ENCODE data around the gene SCYGR3. TPM values are rescaled to one million over a fixed set of nuclear protein-coding genes. Genes with fewer than 3 reads are reported as not detected.
"Not testable (repeated sequence)": the region's sequence is repeated elsewhere in the genome, so short reads cannot be mapped to it uniquely, and the experiment has no call there.

SCYGR3 gene
- total RNA-seq, 1 donor from 2014 or later, result not detected

DNA sequence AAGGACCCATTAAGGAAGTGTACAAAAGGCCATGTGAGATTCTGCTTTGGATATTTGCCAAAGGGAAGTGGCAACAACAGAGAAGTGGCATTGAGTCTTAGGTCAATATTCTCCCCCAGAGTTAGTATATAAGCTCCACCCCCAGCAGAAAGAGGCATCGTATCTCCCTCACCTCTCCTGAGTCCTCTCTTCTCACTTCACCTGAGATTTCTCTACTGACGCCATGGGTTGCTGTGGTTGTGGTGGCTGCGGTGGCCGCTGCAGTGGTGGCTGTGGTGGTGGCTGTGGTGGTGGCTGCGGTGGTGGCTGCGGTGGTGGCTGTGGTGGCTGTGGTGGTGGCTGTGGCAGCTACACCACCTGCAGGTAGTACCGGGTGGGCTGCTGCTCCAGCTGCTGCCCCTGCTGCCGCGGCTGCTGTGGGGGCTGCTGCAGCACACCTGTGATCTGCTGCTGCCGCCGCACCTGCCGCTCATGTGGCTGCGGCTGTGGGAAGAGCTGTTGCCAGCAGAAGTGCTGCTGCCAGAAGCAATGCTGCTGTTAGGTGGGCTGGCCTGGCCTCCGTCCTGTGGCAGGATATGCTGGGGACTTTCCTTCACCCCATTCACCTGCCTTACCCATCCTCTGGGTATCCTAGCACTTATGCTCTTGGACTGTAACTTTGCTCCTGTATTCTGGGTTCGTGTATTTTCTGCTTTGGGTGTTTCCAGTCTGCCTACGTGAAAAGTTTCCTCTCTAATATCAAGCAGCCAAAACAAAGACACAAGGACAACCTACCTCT lies 5.9 kb downstream of the SCYGR3 start:
- no peak for DNase-seq
- no peaks in the 10 kb centered on the region for H3K9me3 Mint-ChIP-seq (ENCODE audit: unreplicated experiment)
- no peaks in the 10 kb centered on the region for H3K27me3 Mint-ChIP-seq (ENCODE audit: unreplicated experiment)
- no peak overlapping the region for H3K4me3 Mint-ChIP-seq (ENCODE audit: unreplicated experiment)
- peaks cover 2% of the 10 kb centered on the region for H3K4me1 Mint-ChIP-seq (ENCODE audit: low read depth, unreplicated experiment)
- TF ChIP-seq, protein P1, sequence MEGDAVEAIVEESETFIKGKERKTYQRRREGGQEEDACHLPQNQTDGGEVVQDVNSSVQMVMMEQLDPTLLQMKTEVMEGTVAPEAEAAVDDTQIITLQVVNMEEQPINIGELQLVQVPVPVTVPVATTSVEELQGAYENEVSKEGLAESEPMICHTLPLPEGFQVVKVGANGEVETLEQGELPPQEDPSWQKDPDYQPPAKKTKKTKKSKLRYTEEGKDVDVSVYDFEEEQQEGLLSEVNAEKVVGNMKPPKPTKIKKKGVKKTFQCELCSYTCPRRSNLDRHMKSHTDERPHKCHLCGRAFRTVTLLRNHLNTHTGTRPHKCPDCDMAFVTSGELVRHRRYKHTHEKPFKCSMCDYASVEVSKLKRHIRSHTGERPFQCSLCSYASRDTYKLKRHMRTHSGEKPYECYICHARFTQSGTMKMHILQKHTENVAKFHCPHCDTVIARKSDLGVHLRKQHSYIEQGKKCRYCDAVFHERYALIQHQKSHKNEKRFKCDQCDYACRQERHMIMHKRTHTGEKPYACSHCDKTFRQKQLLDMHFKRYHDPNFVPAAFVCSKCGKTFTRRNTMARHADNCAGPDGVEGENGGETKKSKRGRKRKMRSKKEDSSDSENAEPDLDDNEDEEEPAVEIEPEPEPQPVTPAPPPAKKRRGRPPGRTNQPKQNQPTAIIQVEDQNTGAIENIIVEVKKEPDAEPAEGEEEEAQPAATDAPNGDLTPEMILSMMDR (IDR thresholded peaks at IDR 0.05; ENCODE audit: partially characterized antibody, unreplicated experiment), result no peak
- no peaks in the 10 kb centered on the region for H3K36me3 Mint-ChIP-seq (ENCODE audit: unreplicated experiment)
- H3K27ac Mint-ChIP-seq (ENCODE audit: unreplicated experiment), result no peak overlapping the region

- Mint-ChIP-seq H3K27me3 (ENCODE audit: unreplicated experiment) (no peaks in the 10 kb centered on the region), H3K9me3 (ENCODE audit: unreplicated experiment) (no peaks in the 10 kb centered on the region), H3K4me3 (ENCODE audit: unreplicated experiment) (no peak overlapping the region), H3K27ac (ENCODE audit: unreplicated experiment) (no peak overlapping the region), H3K36me3 (ENCODE audit: unreplicated experiment) (no peaks in the 10 kb centered on the region), H3K4me1 (ENCODE audit: low read depth, unreplicated experiment) (peaks cover 2% of the 10 kb centered on the region)
- TF ChIP-seq, protein P1 (IDR thresholded peaks at IDR 0.05; ENCODE audit: partially characterized antibody, unreplicated experiment), result no peak
- DNase-seq, result no peak
Observed at GRCh38 chr2:227607941-227608340, 6.7 kb downstream of the SCYGR3 start.

DNA sequence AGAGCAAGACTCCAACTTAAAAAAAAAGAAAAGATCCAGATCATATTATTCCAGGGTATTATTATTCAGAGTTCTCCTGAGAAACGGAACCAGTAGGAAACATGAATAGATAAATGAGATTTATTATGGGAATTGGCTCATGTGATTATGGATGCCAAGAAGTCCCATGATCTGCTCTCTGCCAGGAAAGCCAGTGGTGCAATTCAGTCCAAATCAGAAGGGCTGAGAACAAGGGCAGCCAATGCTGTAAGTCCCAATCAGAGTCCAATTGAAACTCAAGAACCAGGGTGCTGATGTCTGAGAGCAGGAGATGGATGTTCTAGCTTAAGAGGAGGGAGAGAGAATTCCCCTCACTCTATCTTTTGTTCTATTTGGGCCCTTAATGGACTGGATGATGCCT lies 8.2 kb downstream of the SCYGR3 start:
- Mint-ChIP-seq H3K36me3 (ENCODE audit: unreplicated experiment) (no peaks in the 10 kb centered on the region), H3K27ac (ENCODE audit: unreplicated experiment) (no peak overlapping the region), H3K9me3 (ENCODE audit: unreplicated experiment) (no peaks in the 10 kb centered on the region), H3K27me3 (ENCODE audit: unreplicated experiment) (no peaks in the 10 kb centered on the region), H3K4me3 (ENCODE audit: unreplicated experiment) (no peak overlapping the region), H3K4me1 (ENCODE audit: low read depth, unreplicated experiment) (peaks cover 2% of the 10 kb centered on the region)
- TF ChIP-seq, protein P1 (IDR thresholded peaks at IDR 0.05; ENCODE audit: partially characterized antibody, unreplicated experiment), result no peak
- no peak for DNase-seq

DNA sequence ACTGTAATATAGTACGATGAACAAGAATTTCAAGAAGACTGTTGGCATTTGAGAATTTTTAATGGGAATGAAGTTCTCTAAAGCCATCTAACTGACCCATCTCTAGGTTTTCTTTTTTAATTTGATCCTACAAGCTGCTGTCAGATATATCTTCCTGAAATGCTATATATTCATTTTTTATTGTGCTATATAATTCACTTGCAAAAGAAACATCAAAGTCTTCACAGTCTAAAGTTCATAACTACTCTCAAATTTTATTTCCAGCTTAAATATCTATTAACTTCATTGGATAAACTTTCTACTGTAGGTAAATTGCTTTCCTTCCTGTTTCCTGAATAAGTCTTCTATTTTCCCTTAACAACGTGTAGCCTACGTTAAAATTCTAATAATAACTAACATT lies 12.3 kb downstream of the SCYGR3 start:
- no peak for DNase-seq
- H3K36me3 Mint-ChIP-seq (ENCODE audit: unreplicated experiment), result no peaks in the 10 kb centered on the region
- no peak overlapping the region for H3K27ac Mint-ChIP-seq (ENCODE audit: unreplicated experiment)
- TF ChIP-seq, protein P1 (IDR thresholded peaks at IDR 0.05; ENCODE audit: partially characterized antibody, unreplicated experiment), result no peak
- peaks cover 2% of the 10 kb centered on the region for H3K27me3 Mint-ChIP-seq (ENCODE audit: unreplicated experiment)
- peaks cover 3% of the 10 kb centered on the region for H3K4me1 Mint-ChIP-seq (ENCODE audit: low read depth, unreplicated experiment)
- no peak overlapping the region for H3K4me3 Mint-ChIP-seq (ENCODE audit: unreplicated experiment)
- peaks cover 2% of the 10 kb centered on the region for H3K9me3 Mint-ChIP-seq (ENCODE audit: unreplicated experiment)

- H3K36me3 Mint-ChIP-seq (ENCODE audit: unreplicated experiment); H3K27ac Mint-ChIP-seq (ENCODE audit: unreplicated experiment); H3K9me3 Mint-ChIP-seq (ENCODE audit: unreplicated experiment); DNase-seq; H3K27me3 Mint-ChIP-seq (ENCODE audit: unreplicated experiment); H3K4me3 Mint-ChIP-seq (ENCODE audit: unreplicated experiment): not testable (repeated sequence)
- peaks cover 11% of the 10 kb centered on the region for H3K4me1 Mint-ChIP-seq (ENCODE audit: low read depth, unreplicated experiment)
Observed at GRCh38 chr2:227598835-227599503, 15.7 kb downstream of the SCYGR3 start, which contains the start of gene SCYGR2. Gene SCYGR2 (plus strand): TSS chr2:227598893. CDS start chr2:227598893, 0 bp downstream.

Data from glutamatergic neuron (in vitro differentiated cells).